GM15510 (cell line): ENCODE measurements around the gene APOF.

Source experiments
- POLR2A ChIP-seq: IDR thresholded peaks from 3 replicates; pipeline ENCODE4 v1.6.1; 2011; ENCODE audit warnings: borderline replicate concordance; ENCODE audit not compliant: insufficient read length; ENCODE audit errors: extremely low read depth

APOF gene

GRCh38 chr12:56315622-56316473 is 46.8 kb downstream of the APOF start, which contains the start of gene CNPY2:
CNPY2 (minus strand) TSS chr12:56315988; CDS start chr12:56315217, 771 bp downstream.
- peak; percentile 85 for TF ChIP-seq POLR2A

- TF ChIP-seq POLR2A: no peak
Observed at GRCh38 chr12:56315249-56315621, 47.4 kb downstream of the APOF start.

GRCh38 chr12:56311003-56311402 is 51.7 kb downstream of the APOF start:
- no peak for TF ChIP-seq POLR2A
